Testis (tissue), 2 donors: Measurements from ENCODE around the gene RABL2A.
"Not testable (repeated sequence)": the region's sequence is repeated elsewhere in the genome, so short reads cannot be mapped to it uniquely, and the experiment has no call there.

ENCODE experiments used
- POLR2A ChIP-seq: fragments of 450-650 bp; IDR thresholded peaks from one replicate; pipeline ENCODE4 v1.6.1; 2017; ENCODE audit warnings: antibody characterized with exemption, mild to moderate bottlenecking, moderate library complexity
- TF ChIP-seq, protein P1 (sequence below), 3 experiments: fragments of 450-650 bp in 2 of 3; fragments of 200-600 bp in 1 of 3; sonication (generic) in 1 of 3; IDR thresholded peaks; one replicate each; pipeline ENCODE4 v1.5.1; 2016 to 2019; ENCODE audit warnings: antibody characterized with exemption in 3 of 3, mild to moderate bottlenecking in 2 of 3, moderate library complexity in 1 of 3

- TF ChIP-seq, protein P1, sequence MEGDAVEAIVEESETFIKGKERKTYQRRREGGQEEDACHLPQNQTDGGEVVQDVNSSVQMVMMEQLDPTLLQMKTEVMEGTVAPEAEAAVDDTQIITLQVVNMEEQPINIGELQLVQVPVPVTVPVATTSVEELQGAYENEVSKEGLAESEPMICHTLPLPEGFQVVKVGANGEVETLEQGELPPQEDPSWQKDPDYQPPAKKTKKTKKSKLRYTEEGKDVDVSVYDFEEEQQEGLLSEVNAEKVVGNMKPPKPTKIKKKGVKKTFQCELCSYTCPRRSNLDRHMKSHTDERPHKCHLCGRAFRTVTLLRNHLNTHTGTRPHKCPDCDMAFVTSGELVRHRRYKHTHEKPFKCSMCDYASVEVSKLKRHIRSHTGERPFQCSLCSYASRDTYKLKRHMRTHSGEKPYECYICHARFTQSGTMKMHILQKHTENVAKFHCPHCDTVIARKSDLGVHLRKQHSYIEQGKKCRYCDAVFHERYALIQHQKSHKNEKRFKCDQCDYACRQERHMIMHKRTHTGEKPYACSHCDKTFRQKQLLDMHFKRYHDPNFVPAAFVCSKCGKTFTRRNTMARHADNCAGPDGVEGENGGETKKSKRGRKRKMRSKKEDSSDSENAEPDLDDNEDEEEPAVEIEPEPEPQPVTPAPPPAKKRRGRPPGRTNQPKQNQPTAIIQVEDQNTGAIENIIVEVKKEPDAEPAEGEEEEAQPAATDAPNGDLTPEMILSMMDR (IDR thresholded peaks at IDR 0.05) = peak; percentile 100
- not testable (repeated sequence) for TF ChIP-seq POLR2A
These were observed 23.0 kb upstream of the RABL2A start for GRCh38 chr2:113604085-113604477.
